Endothelial cell of hepatic sinusoid (primary cell): Measurements from ENCODE around the gene CCDC3.
"Not testable (repeated sequence)": the region's sequence is repeated elsewhere in the genome, so short reads cannot be mapped to it uniquely, and the experiment has no call there.

ENCODE experiments used
- in situ Hi-C: cut with HindIII; loops from 2 replicates; pipeline ENCODE4 v1.10.0; 2017; ENCODE audit warnings: low sequenced_read_pairs

Gene CCDC3

DNA sequence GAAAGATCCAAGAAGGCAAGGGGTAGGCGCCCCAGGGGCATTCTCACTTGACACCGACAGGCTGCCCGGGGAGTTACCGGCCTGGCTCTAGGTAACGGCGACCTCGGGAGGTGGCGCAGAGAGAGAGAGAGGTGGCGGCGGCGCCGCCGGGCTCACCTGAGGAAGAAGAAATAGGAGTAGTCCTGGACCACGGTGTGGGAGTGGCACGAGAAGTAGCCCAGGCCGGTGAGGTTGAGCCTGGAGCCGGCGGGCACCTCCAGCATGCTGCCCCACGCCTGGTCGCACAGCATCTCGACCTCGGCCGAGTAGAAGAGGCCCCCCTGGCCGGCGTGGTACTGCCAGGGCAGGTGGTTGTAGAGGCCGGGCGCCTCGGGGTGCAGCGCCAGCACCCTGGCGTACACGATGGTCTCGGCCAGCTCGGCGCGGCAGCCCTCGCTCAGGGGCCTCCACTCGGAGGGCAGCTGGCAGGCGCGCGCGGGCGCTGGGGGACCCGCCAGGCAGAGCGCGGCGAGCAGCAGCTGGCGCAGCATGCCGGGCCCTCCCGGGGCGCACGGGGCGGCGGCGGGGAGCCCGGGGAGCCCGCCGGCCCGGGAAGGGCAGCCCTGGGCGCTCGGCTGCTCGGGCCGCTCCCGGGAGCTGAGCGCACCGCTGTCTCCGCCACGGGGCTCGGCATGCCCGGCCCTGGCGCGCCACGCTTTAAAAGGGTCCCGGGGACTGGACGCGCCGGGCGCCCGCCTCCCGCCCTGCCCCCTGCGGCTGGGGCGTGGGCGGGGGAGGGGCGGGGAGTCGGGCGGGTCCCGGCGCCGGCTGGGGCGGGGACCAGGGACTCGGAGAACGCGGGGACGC lies at the start of gene CCDC3:
Gene CCDC3, minus strand, starts transcription at position 673 of the 846 bp plus-strand sequence. Its CDS starts 143 bp downstream, at position 530.
- in situ Hi-C loops = no loop called here

DNA sequence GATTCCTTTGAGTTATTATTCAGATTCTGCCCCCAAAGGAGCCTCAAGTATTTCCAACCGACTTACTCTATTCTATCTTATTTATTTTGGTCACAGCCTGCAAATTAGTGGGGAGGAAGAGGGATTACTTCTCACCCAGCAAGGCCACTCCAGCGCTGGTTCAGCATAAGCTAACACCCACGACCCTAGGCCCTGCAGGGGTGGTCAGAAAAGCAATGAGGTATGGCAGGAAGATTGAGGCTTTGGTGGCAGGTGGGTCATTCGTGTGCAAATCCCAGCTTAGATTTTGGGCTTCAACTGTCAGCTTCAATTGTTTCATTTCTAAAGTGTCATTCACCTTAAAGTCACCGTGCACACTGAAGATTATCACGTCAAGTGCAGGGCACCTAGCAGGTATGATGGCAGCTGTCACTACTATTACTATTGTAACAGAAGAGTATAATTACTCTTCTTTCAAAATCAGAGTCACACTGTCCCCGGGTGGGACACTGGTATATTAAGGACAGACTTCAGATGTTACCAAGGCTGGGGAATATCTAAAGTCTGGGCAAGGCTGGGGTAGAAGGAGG lies 49.7 kb upstream of the CCDC3 start:
- in situ Hi-C loops = loop anchor here (5.0 to 25.0 kb wide), 2 partner anchors 69 to 339 kb away; no protein-coding TSS in a partner anchor

DNA sequence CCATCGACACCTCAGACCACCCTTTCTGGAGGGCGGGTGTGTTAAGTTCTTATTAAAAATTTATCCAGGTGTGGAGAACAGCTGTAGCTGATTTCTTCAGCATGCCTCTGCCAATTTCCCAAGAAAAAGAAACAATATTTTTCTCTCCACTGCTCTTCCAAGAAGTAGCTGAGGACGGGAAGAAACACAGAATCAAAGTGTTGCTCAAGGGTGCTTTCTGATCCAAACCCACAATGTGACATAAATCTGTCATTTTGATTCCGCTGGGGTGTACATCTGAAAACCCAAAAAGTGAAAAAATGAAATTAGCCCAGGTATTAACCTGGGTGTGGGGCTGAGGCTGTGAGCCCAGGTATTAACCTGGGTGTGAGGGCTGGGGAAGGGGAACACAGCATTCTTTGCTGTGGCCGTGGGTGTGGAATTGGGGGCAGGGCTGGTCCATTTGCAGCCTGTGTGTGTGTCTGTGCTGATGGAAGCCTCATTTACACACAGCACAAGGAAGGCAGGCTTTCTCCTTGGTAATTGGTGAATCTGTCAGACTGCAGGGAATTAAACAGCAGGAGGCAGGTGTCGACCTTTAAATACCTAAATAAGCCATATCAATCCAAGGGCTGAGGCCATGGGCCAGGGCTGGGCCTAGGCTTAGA lies 48.4 kb upstream of the CCDC3 start:
- in situ Hi-C loops = loop anchor here (5.0 to 25.0 kb wide), 2 partner anchors 68 to 338 kb away; no protein-coding TSS in a partner anchor

DNA sequence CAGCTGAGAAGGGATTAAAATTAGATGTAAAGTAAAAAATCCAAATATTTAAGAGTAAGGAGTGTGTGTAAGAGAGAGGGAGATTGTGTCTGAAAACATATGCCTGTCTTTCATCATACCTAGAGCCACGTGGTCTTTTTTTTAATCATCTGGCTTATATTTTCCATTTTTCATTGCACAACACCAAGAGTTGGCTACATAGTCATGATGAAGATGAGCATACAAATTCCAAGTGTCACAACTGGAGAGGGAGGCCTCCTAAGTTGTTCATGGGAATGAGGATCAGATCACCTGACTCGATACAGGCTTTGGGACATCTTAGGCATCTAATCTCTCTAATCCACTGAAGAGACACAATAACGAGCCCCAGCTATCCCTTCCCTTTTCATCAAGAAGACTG lies 47.2 kb upstream of the CCDC3 start:
- in situ Hi-C loops = no loop called here

- in situ Hi-C loops = no loop called here
These were observed 46.2 kb upstream of the CCDC3 start for GRCh38 chr10:13047529-13048206.

GRCh38 chr10:13046851-13047528 lies 45.5 kb upstream of the CCDC3 start:
- in situ Hi-C loops = no loop called here

DNA sequence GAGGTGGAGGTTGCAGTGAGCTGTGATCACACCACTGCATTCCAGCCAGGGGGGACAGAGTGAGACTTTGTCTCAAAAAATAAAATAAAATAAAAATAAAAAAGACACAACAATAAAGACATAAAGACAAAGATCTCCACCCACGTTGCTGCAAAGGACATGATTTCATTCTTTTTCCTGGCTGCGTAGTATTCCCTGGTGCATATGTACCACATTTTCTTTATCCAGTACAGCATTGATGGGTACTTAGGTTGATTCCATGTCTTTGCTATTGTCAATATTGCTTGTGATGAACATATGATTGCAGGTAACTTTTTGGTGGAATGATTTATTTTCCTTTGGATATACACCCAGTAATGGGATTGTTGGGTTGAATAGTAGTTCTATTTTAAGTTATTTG lies 42.0 kb upstream of the CCDC3 start:
- in situ Hi-C loops = no loop called here

DNA sequence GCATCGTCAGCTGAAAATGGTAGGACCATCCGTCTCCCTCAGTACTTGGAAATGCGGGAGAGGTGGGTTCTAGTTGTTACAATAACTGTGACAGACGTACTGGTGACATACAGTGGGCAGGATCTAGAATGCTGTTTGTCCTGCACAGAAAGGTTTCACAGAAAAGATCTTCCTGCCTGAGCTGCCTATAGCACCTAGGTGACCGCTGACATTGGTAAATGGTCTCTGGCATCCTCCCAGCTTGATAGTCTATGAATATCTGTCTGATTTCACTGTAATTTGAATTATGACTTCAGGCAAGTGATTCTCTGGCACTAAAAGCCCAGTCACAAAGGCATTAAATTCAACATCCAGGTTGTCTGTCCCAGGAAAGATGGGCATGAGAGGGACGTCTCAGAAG lies 38.2 kb upstream of the CCDC3 start:
- in situ Hi-C loops = no loop called here

DNA sequence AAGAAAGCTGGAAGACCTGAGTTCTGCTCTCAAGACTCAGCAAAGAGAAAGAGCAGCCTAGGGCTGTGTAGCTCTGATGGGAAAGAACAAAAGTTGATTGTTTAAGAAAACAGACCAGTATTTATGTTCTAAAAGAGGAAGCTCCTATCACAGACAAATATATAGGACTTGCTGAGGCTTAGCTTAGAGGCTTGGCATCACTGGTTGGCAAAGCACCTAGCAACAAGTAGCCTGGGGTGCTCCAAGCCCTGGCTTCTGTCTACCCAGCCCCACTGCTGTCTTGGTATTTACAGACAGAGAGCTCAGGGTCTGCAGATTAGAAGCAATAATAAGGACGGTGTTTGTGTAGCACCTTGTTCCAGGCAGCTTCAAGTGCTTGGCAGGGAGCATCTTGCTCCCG lies 36.9 kb upstream of the CCDC3 start:
- in situ Hi-C loops = no loop called here

DNA sequence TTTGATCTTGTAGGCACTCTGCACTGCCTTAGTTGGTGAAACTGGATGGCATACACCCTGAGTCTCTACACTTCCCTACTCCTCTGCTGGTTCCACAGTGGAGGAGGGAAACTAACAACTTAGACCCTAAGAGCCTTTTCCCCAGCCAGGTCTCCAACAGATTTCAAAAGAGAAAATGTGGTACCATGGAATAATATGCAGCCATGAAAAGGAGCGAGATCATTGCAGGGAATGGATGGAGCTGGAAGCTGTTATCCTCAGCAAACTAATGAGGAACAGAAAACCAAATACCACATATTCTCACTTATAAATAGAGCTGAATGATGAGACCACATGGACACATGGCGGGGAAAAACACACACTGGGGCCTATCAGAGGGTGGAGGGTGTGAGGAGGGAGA lies 36.3 kb upstream of the CCDC3 start:
- in situ Hi-C loops = no loop called here

DNA sequence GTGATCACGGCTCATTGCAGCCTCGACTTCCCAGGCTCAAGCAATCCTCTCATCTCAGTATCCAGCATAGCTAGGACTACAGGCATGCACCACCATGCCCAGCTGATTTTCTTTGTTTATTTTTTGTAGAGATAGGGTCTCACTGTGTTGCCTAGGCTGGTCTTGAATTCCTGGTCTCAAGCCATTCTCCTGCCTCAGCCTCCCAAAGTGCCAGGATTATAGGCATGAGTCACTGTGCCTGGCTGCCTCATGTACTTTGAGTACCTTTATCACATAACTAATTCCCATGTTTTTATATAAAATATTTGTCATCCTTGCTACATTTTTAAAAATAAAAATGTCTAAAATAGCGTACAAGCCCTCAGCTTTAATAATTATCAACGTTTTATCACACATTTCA lies 35.3 kb upstream of the CCDC3 start:
- in situ Hi-C loops = no loop called here

GRCh38 chr10:13035731-13036130 lies 34.2 kb upstream of the CCDC3 start:
- in situ Hi-C loops = not testable (repeated sequence)

- in situ Hi-C loops = no loop called here
These were observed 25.4 kb upstream of the CCDC3 start for GRCh38 chr10:13026873-13027272.

- in situ Hi-C loops = no loop called here
These were observed 22.2 kb upstream of the CCDC3 start for GRCh38 chr10:13023754-13024153.

DNA sequence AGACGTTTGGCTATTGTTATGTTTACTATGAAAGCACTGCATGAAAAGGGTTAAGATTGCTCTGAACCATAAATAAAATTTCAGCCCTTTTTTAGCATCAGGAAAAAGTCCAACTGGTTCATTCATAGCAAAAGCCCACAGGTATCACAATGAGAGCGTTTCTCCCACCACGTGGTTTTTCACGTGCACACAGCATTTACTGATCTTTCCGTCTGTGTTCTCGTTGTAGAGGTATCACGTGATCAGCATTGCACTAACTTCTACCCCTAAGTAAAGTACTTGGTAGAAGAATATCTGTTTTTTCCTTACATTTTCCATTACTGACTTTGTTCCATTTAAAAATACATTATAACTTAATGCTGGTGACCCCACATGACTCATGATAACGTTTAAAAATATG lies 17.8 kb upstream of the CCDC3 start:
- in situ Hi-C loops = no loop called here

DNA sequence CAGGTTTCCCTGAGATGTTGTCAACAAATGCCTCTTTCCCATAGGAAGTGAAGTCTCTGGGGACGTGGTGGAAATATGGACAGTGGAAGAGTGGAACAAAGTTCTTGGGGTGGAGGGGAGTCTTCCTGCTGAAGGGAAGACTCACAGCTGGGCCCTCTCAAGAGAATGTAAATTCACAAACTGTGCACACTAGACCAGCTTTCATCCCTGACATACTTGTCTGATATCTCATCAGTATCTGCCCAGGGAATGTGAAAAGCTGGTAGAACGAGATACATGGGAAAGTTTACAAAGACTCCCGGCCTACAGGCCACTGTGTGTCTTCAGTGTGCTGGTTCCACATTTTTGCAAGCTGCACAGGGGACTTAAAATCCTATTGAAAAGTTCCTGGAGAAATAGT lies 16.7 kb upstream of the CCDC3 start:
- in situ Hi-C loops = no loop called here

DNA sequence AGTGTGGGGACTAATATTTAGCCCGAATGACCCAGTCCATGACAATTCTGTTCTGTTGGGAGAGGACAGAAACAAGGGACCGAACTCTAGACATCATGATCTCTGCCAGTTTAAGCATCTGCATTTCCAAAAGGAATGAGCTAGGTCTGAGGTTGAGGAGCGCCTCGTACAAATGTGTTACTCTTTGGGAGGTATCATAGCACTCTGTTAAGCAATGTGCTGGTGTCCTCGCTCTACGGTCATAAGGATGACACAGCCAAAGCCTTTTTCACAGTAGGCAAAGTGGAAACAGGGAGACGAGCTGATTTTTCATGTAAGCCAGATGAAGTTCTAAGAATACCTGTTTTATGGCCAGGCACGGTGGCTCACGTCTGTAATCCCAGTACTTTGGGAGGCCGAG lies 15.4 kb upstream of the CCDC3 start:
- in situ Hi-C loops = no loop called here

GRCh38 chr10:13016426-13016825 lies 14.9 kb upstream of the CCDC3 start:
- in situ Hi-C loops = no loop called here

DNA sequence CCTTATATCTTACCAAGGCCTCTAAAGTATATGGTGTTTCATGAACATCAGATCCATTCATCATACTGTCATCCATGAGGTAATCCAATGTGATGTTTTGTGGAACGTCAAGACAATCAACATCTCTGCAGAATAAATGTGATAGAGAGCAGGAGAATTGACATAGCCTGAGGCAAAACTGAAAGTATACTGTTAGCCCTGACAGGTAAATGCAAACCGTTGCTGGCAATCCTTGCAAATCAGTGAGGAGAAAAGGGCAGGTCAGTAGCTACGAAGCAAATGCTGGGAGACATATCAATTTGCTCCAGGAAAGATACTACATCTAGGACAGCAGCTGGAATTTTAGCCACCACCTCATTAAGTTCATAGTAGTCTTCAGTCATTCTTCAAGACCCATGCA lies 4.5 kb upstream of the CCDC3 start:
- in situ Hi-C loops = no loop called here

- in situ Hi-C loops = no loop called here
These were observed 2.2 kb upstream of the CCDC3 start for GRCh38 chr10:13003759-13004158.

DNA sequence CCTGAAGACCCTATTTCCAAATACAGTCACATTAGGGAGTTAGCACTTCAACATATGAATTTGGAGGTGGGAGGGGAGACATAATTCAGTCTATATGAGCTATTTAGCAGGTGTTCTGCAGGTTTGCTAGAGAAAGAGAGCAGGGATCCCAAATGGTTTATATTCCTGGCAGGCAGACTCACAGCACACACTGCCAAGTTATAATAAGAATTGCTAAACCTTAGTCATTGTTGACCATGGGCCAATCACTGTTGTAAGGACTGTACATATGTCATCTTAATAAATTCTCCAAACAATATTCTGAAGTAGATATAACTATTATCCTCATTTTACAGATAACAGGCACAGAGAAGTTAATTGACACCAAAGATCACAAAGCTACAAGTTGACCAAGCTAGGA lies 1.5 kb upstream of the CCDC3 start:
- in situ Hi-C loops = no loop called here
